B cell (primary cell): ENCODE results near the gene WDR53. TPM values are rescaled to one million over a fixed set of nuclear protein-coding genes. Genes with fewer than 3 reads are reported as not detected.
"Not testable (repeated sequence)": the region's sequence is repeated elsewhere in the genome, so short reads cannot be mapped to it uniquely, and the experiment has no call there.

ENCODE experiments used
- ATAC-seq: fragments of 200-7000 bp; cut with Tn5 transposase; one replicate; pipeline ENCODE4 v1.10.0; 2021; ENCODE audit warnings: low read depth, mild to moderate bottlenecking, moderate number of reproducible peaks, moderate library complexity
- CTCF ChIA-PET: fragments of 350-600 bp; sonication (Branson Sonifier 250); formaldehyde crosslinking; loops from one replicate; lab custom pipeline; 2021; ENCODE audit warnings: antibody characterized with exemption, inconsistent platforms; lab: Charles Lee
- POLR2A ChIA-PET: fragments of 350-600 bp; sonication (Branson Sonifier 250); formaldehyde crosslinking; loops from one replicate; lab custom pipeline; 2021; ENCODE audit warnings: antibody characterized with exemption; lab: Charles Lee
- DNase-seq: peaks from one replicate; pipeline ENCODE4 v3.0.0; 2013
- H2AFZ ChIP-seq: 2 replicates; pipeline ENCODE4 v1.6.1; 2012; ENCODE audit warnings: mild to moderate bottlenecking, low read depth, low read length; ENCODE audit not compliant: insufficient read depth, poor library complexity, severe bottlenecking
- H3K27ac ChIP-seq, 2 donors: 1 replicate in 1 of 2; 2 replicates in 1 of 2; pipeline ENCODE4 v1.5.1; 2012 to 2013; ENCODE audit warnings: low read length in 2 of 2, mild to moderate bottlenecking in 2 of 2, moderate library complexity in 1 of 2
- H3K27me3 ChIP-seq, 4 experiments: fragments of 200-600 bp in 1 of 4; sonication (generic) in 1 of 4; replicated peaks in 1 of 4; 1 replicate in 2 of 4; 2 replicates in 2 of 4; pipeline versions ENCODE4 v1.6.1 to v1.7.0; 2013 to 2016; ENCODE audit warnings: low read length in 3 of 4, mild to moderate bottlenecking in 2 of 4, mixed read lengths in 1 of 4, moderate library complexity in 1 of 4; ENCODE audit not compliant: insufficient read depth in 4 of 4, control insufficient read depth in 3 of 4; ENCODE audit errors: control extremely low read depth in 1 of 4
- H3K36me3 ChIP-seq, 2 experiments: replicated peaks in 1 of 2; 1 replicate in 1 of 2; 2 replicates in 1 of 2; pipeline versions ENCODE4 v1.6.1 to v1.7.1; 2013; ENCODE audit warnings: low read length in 1 of 2; ENCODE audit not compliant: insufficient read depth in 2 of 2, control insufficient read depth in 1 of 2; ENCODE audit errors: control extremely low read depth in 1 of 2, extremely low read depth in 1 of 2
- H3K4me1 ChIP-seq, 2 donors: fragments of 200-600 bp in 1 of 2; sonication (generic) in 1 of 2; 1 replicate in 1 of 2; 2 replicates in 1 of 2; pipeline versions ENCODE4 v1.5.1 to v1.6.1; 2013 to 2017; ENCODE audit warnings: low read length in 2 of 2; ENCODE audit not compliant: control insufficient read depth in 2 of 2, insufficient read depth in 2 of 2
- H3K4me2 ChIP-seq: replicated peaks from 2 replicates; pipeline ENCODE3; 2012; ENCODE audit warnings: mild to moderate bottlenecking, low read depth, low read length; ENCODE audit not compliant: poor library complexity, severe bottlenecking
- H3K4me3 ChIP-seq, 5 experiments: fragments of 200-600 bp in 1 of 5; sonication (generic) in 1 of 5; 1 replicate in 3 of 5; 2 replicates in 2 of 5; pipeline versions ENCODE4 v1.5.1 to v1.7.0; 2011 to 2016; ENCODE audit warnings: low read length in 4 of 5, mild to moderate bottlenecking in 4 of 5, low read depth in 2 of 5, control low read depth in 1 of 5, moderate library complexity in 1 of 5; ENCODE audit not compliant: insufficient read depth in 1 of 5; ENCODE audit errors: control extremely low read depth in 1 of 5, extremely low read depth in 1 of 5
- H3K79me2 ChIP-seq: fragments of 200-600 bp; sonication (generic); one replicate; pipeline ENCODE4 v1.6.0; 2016; ENCODE audit warnings: low read length; ENCODE audit not compliant: control insufficient read depth, insufficient read depth
- H3K9ac ChIP-seq: fragments of 200-600 bp; sonication (generic); 2 replicates; pipeline ENCODE4 v1.6.1; 2017; ENCODE audit warnings: mild to moderate bottlenecking, low read length, moderate library complexity
- H3K9me3 ChIP-seq, 3 donors: one replicate each; pipeline versions ENCODE4 v1.6.1 to v1.7.1; 2013; ENCODE audit warnings: low read length in 2 of 3; ENCODE audit not compliant: control insufficient read depth in 2 of 3, insufficient read depth in 1 of 3; ENCODE audit errors: control extremely low read depth in 1 of 3
- H4K20me1 ChIP-seq: 2 replicates; pipeline ENCODE4 v1.6.0; 2012; ENCODE audit warnings: mild to moderate bottlenecking, low read length; ENCODE audit not compliant: insufficient read depth, control insufficient read depth, poor library complexity, severe bottlenecking
- H3K27ac Mint-ChIP-seq: one replicate; pipeline ENCODE4 v1.8.0; 2021; ENCODE audit warnings: mixed read lengths
- H3K27me3 Mint-ChIP-seq: one replicate; pipeline ENCODE4 v1.8.0; 2021; ENCODE audit warnings: mixed read lengths
- H3K4me1 Mint-ChIP-seq: one replicate; pipeline ENCODE4 v1.8.0; 2021; ENCODE audit warnings: mixed read lengths
- H3K4me3 Mint-ChIP-seq: one replicate; pipeline ENCODE4 v1.8.0; 2021; ENCODE audit warnings: mixed read lengths
- H3K9me3 Mint-ChIP-seq: one replicate; pipeline ENCODE4 v1.8.0; 2022; ENCODE audit warnings: mixed read lengths; ENCODE audit not compliant: insufficient read depth
- EZH2 ChIP-seq: IDR thresholded peaks from 2 replicates; pipeline ENCODE4 v1.6.1; 2012; ENCODE audit warnings: borderline replicate concordance, low read depth, mild to moderate bottlenecking, moderate library complexity, low read length; ENCODE audit not compliant: insufficient read depth, poor library complexity, severe bottlenecking
- WGBS: methylation state at CpG from one replicate; pipeline ENCODE4 v1.1.5; 2013; ENCODE audit warnings: missing lambda C conversion rate; ENCODE audit not compliant: insufficient coverage; 5-methylcytosine and 5-hydroxymethylcytosine counted together
- intact Hi-C: fragments of 100-400 bp; cut with micrococcal nuclease; formaldehyde crosslinking; loops from one replicate; pipeline ENCODE4 v1.10.0; 2022
- polyA plus RNA-seq: library from polyadenylated mRNA; depleted of rRNA; stranded (reverse); fragments of >200 nt; gene quantifications from 2 replicates; pipeline ENCODE4 v1.2.3, GENCODE V29; 2012
- total RNA-seq, 2 donors: library from RNA; stranded (reverse); fragments of 120-200 nt in 1 of 2; gene quantifications; 1 replicate in 1 of 2; 2 replicates in 1 of 2; pipeline versions ENCODE4 v1.2.3 to v1.2.4, GENCODE V29; 2013 to 2022
- TF ChIP-seq, protein P1 (sequence below): fragments of 200-600 bp; IDR thresholded peaks from one replicate; pipeline ENCODE4 v1.8.0; 2022; ENCODE audit warnings: antibody characterized with exemption, mild to moderate bottlenecking

WDR53 gene
- total and polyA plus RNA-seq, 2 donors (not counting 1 experiment from before 2014, with no cell fraction given), result 8.2 to 18.2 TPM

DNA sequence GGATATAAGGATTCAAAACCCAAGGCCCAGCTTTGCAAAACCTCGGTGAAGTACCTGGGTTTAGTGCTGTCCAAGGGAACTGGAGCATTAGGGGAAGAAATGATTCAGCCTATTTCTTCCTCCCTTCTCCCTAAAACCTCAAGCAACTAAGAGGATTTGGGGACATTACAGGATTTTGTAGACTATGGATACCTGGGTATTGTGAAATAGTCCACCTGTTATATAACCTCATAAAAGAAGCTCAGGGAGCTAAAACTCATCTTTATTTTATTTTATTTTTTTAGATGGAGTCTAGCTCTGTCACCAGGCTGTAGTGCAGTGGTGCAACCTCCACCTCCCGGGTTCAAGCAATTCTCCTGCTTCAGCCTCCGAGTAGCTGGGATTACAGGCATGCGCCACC lies 44.5 kb downstream of the WDR53 start:
- intact Hi-C loops, result no loop called here
- ATAC-seq, result no peak
- no peak overlapping the region for H3K27ac Mint-ChIP-seq

DNA sequence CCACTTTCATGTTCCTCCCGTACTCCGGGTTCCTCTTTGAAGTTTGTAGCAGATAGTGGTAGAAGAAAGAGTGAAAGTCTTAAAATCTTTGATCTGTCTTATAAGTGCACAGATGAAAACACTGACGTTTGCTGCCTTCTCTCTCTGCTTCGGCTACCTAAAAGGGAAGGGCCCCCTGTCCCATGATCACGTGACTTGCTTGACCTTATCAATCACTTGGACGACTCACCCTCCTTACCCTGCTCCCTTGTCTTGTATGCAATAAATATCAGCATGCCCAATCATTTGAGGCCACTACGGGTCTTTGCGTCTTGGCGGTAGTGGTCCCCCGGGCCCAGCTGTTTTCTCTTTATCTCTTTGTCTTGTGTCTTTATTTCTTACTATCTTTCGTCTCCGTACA lies 47.1 kb downstream of the WDR53 start:
- DNase-seq, H3K27me3 ChIP-seq, H3K4me3 ChIP-seq, intact Hi-C loops, H4K20me1 ChIP-seq, H3K4me3 Mint-ChIP-seq, H3K27me3 Mint-ChIP-seq, H3K4me1 Mint-ChIP-seq, ATAC-seq, H3K36me3 ChIP-seq, H3K79me2 ChIP-seq, H3K4me1 ChIP-seq, H3K4me2 ChIP-seq, H3K27ac ChIP-seq, H3K27ac Mint-ChIP-seq, H2AFZ ChIP-seq, POLR2A ChIA-PET, H3K9ac ChIP-seq: not testable (repeated sequence)
- H3K9me3 Mint-ChIP-seq, result peaks cover 29% of the 10 kb centered on the region
- CTCF ChIA-PET, result interaction anchor here (2.6 kb wide), 1 partner anchor 268 kb away, joined by 10 read pairs; no protein-coding TSS in a partner anchor
- H3K9me3 ChIP-seq, result peaks cover 7 to 73% (median 58%) of the 10 kb centered on the region in 3 donors
- 100% methylated on average over 4 of the region's 12 CpGs for WGBS

More for the DNA sequence above, 44.5 kb downstream of the WDR53 start:
- peaks cover 27% of the 10 kb centered on the region for H3K9me3 Mint-ChIP-seq
- Histone ChIP-seq H3K9me3 (peaks cover 3 to 54% (median 35%) of the 10 kb centered on the region in 3 donors), H2AFZ (no peak overlapping the region), H3K9ac (no peak overlapping the region), H3K36me3 (no peaks in the 10 kb centered on the region), H3K27ac (no peak overlapping the region), H3K4me3 (no peak overlapping the region), H3K79me2 (no peaks in the 10 kb centered on the region), H3K27me3 (peaks cover 0 to 2% (median 0%) of the 10 kb centered on the region in 4 experiments), H4K20me1 (no peaks in the 10 kb centered on the region), H3K4me2 (no peak overlapping the region), H3K4me1 (peaks cover 4% of the 10 kb centered on the region in 2 donors)
- WGBS, result no CpG with 5 or more reads among the region's 4 CpGs
- TF ChIP-seq, protein P1, sequence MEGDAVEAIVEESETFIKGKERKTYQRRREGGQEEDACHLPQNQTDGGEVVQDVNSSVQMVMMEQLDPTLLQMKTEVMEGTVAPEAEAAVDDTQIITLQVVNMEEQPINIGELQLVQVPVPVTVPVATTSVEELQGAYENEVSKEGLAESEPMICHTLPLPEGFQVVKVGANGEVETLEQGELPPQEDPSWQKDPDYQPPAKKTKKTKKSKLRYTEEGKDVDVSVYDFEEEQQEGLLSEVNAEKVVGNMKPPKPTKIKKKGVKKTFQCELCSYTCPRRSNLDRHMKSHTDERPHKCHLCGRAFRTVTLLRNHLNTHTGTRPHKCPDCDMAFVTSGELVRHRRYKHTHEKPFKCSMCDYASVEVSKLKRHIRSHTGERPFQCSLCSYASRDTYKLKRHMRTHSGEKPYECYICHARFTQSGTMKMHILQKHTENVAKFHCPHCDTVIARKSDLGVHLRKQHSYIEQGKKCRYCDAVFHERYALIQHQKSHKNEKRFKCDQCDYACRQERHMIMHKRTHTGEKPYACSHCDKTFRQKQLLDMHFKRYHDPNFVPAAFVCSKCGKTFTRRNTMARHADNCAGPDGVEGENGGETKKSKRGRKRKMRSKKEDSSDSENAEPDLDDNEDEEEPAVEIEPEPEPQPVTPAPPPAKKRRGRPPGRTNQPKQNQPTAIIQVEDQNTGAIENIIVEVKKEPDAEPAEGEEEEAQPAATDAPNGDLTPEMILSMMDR, result no peak
- no peak for TF ChIP-seq EZH2
- no peak overlapping the region for H3K4me3 Mint-ChIP-seq
- POLR2A ChIA-PET, result no interaction called here
- no peak for DNase-seq
- CTCF ChIA-PET, result interaction anchor here (0.6 to 2.6 kb wide), 5 partner anchors 10 to 451 kb away, joined by 3 to 10 read pairs (median 4); no protein-coding TSS in a partner anchor
- H3K4me1 Mint-ChIP-seq, result peaks cover 7% of the 10 kb centered on the region
- H3K27me3 Mint-ChIP-seq, result no peaks in the 10 kb centered on the region
